Stimulated activated effector memory CD8-positive, alpha-beta T cell treated with anti-CD3 and anti-CD28 coated beads, Interleukin-12 subunit alpha, Interleukin-12 subunit beta, amount 100 ng/mL, for 72 hours (primary cell): Measurements from ENCODE around the gene DPP6.
"Not testable (repeated sequence)": the region's sequence is repeated elsewhere in the genome, so short reads cannot be mapped to it uniquely, and the experiment has no call there.

ENCODE experiments used
- ATAC-seq: fragments of 150-1000 bp; cut with Tn5 transposase; 2 replicates; pipeline ENCODE4 v1.10.0; 2021
- DNase-seq, 2 donors: peaks; one replicate each; pipeline ENCODE4 v3.0.0; 2021 to 2022; ENCODE audit warnings: low spot score in 2 of 2
- H3K27ac Mint-ChIP-seq: one replicate; pipeline ENCODE4 v1.8.0; 2022; ENCODE audit warnings: mild to moderate bottlenecking, mixed read lengths
- H3K36me3 Mint-ChIP-seq: one replicate; pipeline ENCODE4 v1.8.0; 2022; ENCODE audit warnings: mild to moderate bottlenecking, mixed read lengths
- H3K4me1 Mint-ChIP-seq: one replicate; pipeline ENCODE4 v1.8.0; 2022; ENCODE audit warnings: mixed read lengths
- H3K4me3 Mint-ChIP-seq: one replicate; pipeline ENCODE4 v1.8.0; 2022; ENCODE audit warnings: mild to moderate bottlenecking, mixed read lengths
- H3K9me3 Mint-ChIP-seq: one replicate; pipeline ENCODE4 v1.8.0; 2022; ENCODE audit warnings: mixed read lengths

DPP6 gene

DNA sequence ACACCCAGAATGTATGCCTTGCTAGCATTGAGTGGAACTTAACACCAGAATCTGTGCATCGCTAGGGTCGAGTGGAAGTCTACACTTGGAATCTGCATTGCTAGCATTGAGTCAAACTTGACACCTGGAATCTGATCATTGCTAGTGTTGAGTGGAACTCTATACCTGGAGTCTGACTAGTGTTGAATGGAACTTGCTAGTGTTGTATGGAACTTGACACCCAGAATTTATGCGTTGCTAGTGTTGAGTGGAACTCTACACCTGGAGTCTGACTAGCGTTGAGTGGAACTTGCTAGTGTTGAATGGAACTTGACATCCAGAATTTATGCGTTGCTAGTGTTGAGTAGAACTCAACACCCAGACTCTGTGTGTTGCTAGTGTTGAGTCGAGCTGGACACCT is 110.7 kb downstream of the DPP6 start:
- not testable (repeated sequence) for H3K36me3 Mint-ChIP-seq, ATAC-seq, H3K9me3 Mint-ChIP-seq, H3K4me3 Mint-ChIP-seq, H3K4me1 Mint-ChIP-seq, H3K27ac Mint-ChIP-seq, DNase-seq

DNA sequence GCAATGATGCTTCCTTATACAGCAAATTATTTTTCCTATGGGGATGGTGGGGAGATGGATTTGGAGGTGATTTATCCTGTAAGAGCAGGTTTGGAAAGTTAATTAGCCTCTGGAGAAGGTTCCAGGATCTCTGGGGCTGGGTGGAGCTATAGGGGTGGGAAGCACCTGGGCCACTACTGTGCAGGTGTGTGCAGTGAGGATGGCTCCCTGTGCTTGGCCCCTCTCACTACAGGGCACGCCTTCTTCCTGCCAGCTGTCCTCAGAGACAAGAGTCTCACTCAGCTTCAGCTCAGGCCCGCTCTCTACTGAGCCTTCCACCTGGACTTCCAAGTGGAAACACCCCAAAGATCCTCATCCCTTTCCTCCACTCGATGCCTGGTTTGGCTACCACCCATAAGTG is 111.4 kb downstream of the DPP6 start:
- ATAC-seq = peak; percentile 31
- not testable (repeated sequence) for H3K4me1 Mint-ChIP-seq, H3K27ac Mint-ChIP-seq, H3K9me3 Mint-ChIP-seq, H3K36me3 Mint-ChIP-seq, DNase-seq, H3K4me3 Mint-ChIP-seq

DNA sequence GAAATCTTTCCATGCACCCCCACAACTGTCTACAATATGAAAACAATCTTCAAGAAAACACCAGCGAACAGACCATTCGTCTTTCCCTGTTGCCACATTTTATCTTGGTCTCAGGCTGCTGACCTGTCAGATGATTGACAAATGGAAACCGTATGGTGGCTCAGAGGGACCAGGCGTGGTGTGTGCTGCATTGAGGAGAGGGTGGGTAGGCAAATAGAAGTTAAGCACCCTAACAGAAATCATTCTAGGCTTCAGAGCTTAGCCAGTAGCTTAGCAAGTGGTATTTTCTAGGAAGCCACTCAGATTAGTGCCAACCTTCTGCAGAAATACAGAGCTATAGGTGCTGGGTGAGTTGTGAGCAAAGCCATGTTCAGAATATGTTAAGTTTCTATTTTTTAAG is 114.9 kb downstream of the DPP6 start:
- H3K9me3 Mint-ChIP-seq = peaks cover 5% of the 10 kb centered on the region
- no peak overlapping the region for H3K4me3 Mint-ChIP-seq
- no peaks in the 10 kb centered on the region for H3K36me3 Mint-ChIP-seq
- no peak overlapping the region for H3K27ac Mint-ChIP-seq
- H3K4me1 Mint-ChIP-seq = no peaks in the 10 kb centered on the region
- no peak for DNase-seq
- no peak for ATAC-seq

DNA sequence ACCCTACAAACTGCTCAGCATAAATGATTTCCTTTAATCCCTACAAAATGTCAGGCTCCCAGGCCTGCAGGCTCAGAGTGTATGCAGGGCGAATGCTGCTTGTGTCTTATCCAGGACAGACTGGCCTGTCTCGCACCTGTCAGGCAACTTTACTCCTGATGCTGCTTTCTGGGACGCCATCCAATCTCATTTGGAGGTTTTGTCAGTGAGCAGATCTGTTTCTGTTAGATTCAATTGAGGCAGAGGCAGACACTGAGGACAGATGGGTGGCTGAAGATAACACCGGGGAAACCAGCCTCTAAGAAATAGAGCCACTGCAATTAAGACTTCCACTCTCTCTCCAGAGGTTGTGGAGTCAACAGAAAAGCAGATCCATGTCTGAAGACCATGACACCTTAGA is 115.6 kb downstream of the DPP6 start:
- Mint-ChIP-seq H3K36me3 (no peaks in the 10 kb centered on the region), H3K4me1 (no peaks in the 10 kb centered on the region), H3K4me3 (no peak overlapping the region), H3K27ac (no peak overlapping the region), H3K9me3 (peaks cover 5% of the 10 kb centered on the region)
- DNase-seq = no peak
- no peak for ATAC-seq

DNA sequence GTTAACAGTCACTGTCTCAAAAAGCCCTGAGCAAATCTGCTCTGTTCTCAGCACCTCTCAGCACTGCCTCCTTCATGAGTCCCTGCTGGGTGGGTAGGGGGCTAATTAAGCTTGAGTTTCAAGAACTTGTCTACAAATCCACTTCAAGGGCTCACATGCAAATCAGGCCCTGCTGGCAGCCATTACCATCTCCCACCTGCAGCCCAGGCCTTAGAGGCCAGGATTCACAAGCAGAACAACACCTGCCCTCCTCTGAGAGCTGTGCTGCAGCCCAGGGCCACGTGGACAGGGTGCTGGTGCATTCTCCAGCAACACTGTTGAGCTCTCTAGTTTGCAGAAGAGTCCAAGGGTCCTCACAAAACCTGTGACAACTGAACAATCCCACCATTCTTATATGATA is 119.2 kb downstream of the DPP6 start:
- Mint-ChIP-seq H3K4me3 (no peak overlapping the region), H3K4me1 (no peaks in the 10 kb centered on the region), H3K36me3 (no peaks in the 10 kb centered on the region), H3K9me3 (peaks cover 3% of the 10 kb centered on the region), H3K27ac (no peak overlapping the region)
- ATAC-seq (no peak), DNase-seq (no peak)

DNA sequence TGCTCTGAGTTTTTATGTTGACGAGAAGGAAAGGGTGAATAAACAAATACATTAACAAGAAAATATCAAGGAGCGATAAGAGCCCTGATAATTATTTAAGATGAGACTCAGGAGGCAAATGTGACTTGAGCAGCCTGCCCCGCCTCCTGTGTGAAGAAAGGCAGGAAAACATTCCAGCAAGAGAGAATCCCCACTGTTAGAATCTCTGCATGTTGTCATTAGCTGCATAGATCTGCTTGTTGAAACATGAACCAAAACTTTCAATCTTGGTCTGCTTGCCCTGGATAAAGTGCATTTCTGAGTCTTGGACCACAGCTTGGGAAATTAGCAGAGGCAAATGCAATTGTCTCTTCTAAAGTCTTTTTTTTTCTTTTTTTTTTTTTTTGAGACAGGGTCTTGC is 120.0 kb downstream of the DPP6 start:
- H3K9me3 Mint-ChIP-seq = peaks cover 3% of the 10 kb centered on the region
- DNase-seq = no peak
- no peak overlapping the region for H3K4me3 Mint-ChIP-seq
- no peaks in the 10 kb centered on the region for H3K4me1 Mint-ChIP-seq
- ATAC-seq = no peak
- H3K36me3 Mint-ChIP-seq = no peaks in the 10 kb centered on the region
- H3K27ac Mint-ChIP-seq = no peak overlapping the region

DNA sequence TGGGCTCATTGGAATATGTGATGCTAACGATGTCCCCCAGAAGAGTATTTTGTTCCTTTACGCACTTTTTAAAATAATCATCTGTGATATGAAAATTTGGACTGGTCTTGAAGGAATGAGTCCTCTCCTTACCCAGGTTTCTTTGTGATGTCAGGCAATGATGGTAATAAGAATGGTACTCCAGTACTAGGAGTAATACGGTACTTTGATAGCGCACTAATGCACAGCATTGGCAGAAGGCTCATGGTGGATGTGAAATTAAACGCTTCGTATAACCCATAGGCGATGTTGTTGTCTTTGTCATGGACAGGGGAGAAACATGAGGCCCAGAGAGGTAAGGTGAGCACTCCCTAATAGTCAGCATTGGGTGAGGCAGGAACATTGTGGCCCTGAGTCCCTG is 125.4 kb downstream of the DPP6 start:
- ATAC-seq (no peak), DNase-seq (no peak)
- no peak overlapping the region for H3K27ac Mint-ChIP-seq
- H3K4me1 Mint-ChIP-seq = no peaks in the 10 kb centered on the region
- H3K4me3 Mint-ChIP-seq = no peak overlapping the region
- peaks cover 5% of the 10 kb centered on the region for H3K9me3 Mint-ChIP-seq
- no peaks in the 10 kb centered on the region for H3K36me3 Mint-ChIP-seq

DNA sequence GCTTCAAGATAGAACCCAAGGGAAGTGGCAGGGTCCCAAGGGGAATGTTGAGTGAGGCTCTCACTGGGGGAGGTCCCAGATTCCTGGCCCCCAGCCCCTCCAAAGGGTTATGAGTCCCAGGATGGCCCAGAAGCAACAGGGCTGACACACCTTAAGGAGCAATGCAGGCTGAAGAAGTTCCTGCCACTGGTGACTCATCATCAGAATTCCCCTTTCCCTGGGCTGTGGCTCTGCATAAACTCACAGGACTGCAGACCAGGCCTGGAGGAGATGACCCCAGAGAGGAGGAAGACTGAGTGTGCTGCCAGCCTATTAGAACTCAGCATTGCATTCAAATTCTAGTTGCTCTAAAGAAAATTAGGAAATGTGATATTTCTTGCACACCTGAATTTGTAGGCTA is 126.7 kb downstream of the DPP6 start:
- DNase-seq = no peak
- no peaks in the 10 kb centered on the region for H3K4me1 Mint-ChIP-seq
- no peak for ATAC-seq
- no peak overlapping the region for H3K27ac Mint-ChIP-seq
- peaks cover 7% of the 10 kb centered on the region for H3K9me3 Mint-ChIP-seq
- H3K36me3 Mint-ChIP-seq = no peaks in the 10 kb centered on the region
- no peak overlapping the region for H3K4me3 Mint-ChIP-seq

DNA sequence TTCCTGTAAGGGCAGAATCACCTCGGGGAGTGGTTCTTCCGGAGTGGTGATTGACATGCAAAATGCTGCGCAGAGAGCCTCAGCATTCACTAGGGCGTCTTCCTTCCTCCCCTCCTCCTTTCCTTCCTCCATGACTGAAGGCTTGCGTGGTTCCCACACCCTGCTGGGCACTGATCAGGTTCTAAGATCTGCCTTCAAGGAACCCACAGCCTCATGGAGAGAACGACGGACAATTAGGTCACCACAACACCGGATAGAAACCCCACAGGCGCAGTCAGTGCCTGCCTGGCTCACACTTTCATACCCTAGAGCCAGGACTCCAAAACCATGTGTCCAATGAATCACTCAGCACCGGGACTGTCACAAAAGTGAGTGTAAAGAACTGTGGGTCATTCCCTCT is 131.3 kb downstream of the DPP6 start:
- no peaks in the 10 kb centered on the region for H3K4me1 Mint-ChIP-seq
- peaks cover 6% of the 10 kb centered on the region for H3K9me3 Mint-ChIP-seq
- H3K4me3 Mint-ChIP-seq = no peak overlapping the region
- ATAC-seq (no peak), DNase-seq (no peak)
- no peaks in the 10 kb centered on the region for H3K36me3 Mint-ChIP-seq
- H3K27ac Mint-ChIP-seq = no peak overlapping the region

DNA sequence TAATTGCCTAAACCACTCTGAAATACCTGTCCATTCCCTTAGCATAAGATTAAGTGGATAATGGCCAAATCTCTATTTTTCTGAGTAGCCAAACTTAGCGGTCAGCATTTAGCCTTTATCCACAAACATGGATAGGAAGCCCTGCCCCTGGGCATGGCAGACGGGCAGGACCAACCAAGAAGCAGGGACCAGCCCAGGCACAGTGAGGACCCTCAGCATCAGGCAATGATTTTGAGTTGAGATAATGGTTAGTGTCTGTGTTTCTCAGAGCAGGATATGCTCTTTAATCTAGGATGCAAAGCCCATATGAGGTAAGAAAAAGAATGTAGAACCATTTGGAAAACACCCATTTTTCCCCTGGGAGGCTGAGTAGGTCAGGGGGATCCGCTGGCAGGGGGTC is 131.7 kb downstream of the DPP6 start:
- ATAC-seq (no peak), DNase-seq (no peak)
- Mint-ChIP-seq H3K27ac (no peak overlapping the region), H3K36me3 (no peaks in the 10 kb centered on the region), H3K9me3 (peaks cover 5% of the 10 kb centered on the region), H3K4me1 (no peaks in the 10 kb centered on the region), H3K4me3 (no peak overlapping the region)

DNA sequence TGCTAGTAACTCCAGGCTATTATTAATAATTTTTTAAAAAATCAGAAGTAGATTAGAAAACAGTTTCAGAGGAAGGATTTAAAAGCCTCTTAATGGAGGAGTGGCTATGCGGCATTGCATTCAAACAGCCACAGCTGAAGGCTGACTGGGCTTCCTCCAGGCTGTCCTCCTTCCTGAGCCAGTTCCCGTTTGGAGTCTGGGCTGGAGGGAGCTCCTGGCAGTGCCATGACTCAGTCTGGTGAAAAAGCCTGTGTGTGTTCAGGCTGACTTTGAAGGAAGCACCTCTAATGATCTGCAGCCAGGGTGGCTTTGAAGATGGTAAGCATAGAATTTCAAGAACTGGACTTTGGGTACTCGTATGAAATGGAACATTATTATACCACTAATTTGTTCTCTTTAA is 134.6 kb downstream of the DPP6 start:
- Mint-ChIP-seq H3K4me1 (no peaks in the 10 kb centered on the region), H3K27ac (no peak overlapping the region), H3K36me3 (no peaks in the 10 kb centered on the region), H3K4me3 (no peak overlapping the region), H3K9me3 (peaks cover 5% of the 10 kb centered on the region)
- DNase-seq (no peak), ATAC-seq (no peak)

DNA sequence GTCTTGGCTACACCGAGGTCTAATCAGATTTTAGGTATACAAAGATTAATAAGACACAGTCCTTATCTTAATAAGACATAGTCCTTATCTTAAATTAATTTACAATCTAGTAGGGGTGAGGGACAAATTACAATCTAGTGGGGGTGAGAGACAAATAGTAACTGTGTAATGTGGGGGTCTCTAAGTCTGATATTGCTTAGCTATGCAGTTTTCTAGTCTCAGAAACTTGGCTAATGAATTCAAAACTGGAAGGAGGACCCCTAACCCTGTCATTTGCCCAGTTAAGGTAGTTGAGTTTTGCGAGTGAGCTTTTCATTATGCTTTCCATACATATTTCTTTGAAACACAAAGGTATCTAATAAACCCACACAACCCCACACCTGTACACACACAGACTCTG is 136.1 kb downstream of the DPP6 start:
- DNase-seq = no peak
- H3K4me1 Mint-ChIP-seq = no peaks in the 10 kb centered on the region
- H3K27ac Mint-ChIP-seq = no peak overlapping the region
- H3K9me3 Mint-ChIP-seq = no peaks in the 10 kb centered on the region
- no peak overlapping the region for H3K4me3 Mint-ChIP-seq
- ATAC-seq = no peak
- H3K36me3 Mint-ChIP-seq = no peaks in the 10 kb centered on the region

DNA sequence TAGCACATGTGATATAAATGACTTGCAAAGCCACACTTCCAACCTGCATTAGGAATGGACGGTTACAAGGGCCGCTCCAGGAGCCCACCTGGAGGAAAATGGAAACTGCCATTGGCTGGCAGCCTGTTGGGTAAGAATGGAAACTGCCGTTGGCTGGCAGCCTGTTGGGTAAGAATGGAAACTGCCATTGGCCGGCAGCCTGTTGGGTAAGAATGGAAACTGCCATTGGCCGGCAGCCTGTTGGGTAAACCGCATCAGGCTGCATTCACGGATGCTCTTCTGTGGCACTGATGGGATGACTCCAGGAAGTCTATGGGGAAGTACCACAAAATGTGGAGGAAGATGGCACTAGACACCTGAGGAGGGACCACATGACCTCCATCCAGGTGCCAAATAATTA is 143.1 kb downstream of the DPP6 start:
- DNase-seq = no peak
- no peak overlapping the region for H3K4me3 Mint-ChIP-seq
- no peaks in the 10 kb centered on the region for H3K4me1 Mint-ChIP-seq
- no peak overlapping the region for H3K27ac Mint-ChIP-seq
- no peaks in the 10 kb centered on the region for H3K36me3 Mint-ChIP-seq
- H3K9me3 Mint-ChIP-seq = peaks cover 9% of the 10 kb centered on the region
- ATAC-seq = no peak

DNA sequence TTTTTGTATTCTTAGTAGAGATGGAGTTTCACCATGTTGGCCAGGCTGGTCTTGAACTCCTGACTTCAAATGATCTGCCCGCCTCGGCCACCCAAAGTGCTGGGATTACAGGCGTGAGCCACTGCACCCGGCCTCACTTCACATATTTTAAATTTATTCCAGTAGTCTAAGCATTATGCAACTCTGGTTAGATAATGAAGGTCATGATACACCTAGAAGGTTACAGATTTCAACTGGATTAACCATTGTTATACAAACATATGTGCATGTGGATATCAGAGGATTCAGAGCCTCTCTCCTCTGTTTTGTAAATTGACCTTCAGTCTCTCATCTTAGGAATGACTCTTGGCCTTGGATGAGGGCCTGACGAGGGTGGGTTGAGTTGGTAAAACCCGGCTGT is 146.3 kb downstream of the DPP6 start:
- H3K4me3 Mint-ChIP-seq = no peak overlapping the region
- ATAC-seq = no peak

DNA sequence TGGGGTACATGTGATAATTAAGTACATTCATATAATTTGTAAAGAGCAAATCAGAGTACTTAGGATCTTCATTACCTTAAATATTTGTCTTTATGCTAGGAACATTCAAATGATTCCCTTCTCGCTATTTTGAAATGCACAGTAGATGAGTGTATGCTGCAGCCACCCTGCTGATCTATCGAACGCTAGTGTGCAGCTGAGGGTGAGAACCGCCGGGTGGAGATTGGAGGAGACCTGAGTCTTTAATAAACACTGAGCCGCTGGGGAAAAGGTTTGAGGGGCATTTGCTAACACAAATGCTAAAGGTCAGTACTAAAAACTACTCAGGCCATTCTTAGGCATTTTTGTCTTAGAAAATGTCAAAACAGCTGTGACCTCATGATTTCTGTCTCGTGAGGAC is 148.0 kb downstream of the DPP6 start:
- DNase-seq = no peak
- Mint-ChIP-seq H3K4me3 (no peak overlapping the region), H3K27ac (no peak overlapping the region), H3K4me1 (no peaks in the 10 kb centered on the region), H3K36me3 (no peaks in the 10 kb centered on the region), H3K9me3 (peaks cover 9% of the 10 kb centered on the region)
- ATAC-seq = no peak

More for the DNA sequence above, 146.3 kb downstream of the DPP6 start:
- H3K27ac Mint-ChIP-seq = no peak overlapping the region
- H3K9me3 Mint-ChIP-seq = peaks cover 9% of the 10 kb centered on the region
- no peak for DNase-seq
- no peaks in the 10 kb centered on the region for H3K36me3 Mint-ChIP-seq
- H3K4me1 Mint-ChIP-seq = no peaks in the 10 kb centered on the region

DNA sequence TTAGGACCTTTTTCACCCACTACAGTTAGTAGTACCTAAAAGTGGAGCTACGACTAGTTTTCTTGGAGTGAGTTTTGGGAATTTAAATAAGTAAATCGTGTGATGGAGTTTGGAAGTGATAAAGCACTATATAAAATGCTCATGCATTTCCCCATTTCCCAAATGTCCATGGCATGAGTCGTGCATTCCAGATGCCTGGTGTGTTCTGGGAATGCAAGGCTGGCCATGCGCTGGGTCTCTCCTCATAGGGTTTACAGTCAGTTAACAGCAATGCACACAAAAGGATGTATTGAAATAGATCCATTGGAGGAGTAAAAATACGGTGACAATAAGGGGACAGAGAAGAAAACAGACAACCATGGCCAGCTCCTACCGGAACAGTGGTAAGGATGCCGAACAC is 149.8 kb downstream of the DPP6 start:
- Mint-ChIP-seq H3K9me3 (no peaks in the 10 kb centered on the region), H3K27ac (no peak overlapping the region), H3K4me1 (no peaks in the 10 kb centered on the region), H3K36me3 (no peaks in the 10 kb centered on the region), H3K4me3 (no peak overlapping the region)
- DNase-seq (no peak), ATAC-seq (no peak)

DNA sequence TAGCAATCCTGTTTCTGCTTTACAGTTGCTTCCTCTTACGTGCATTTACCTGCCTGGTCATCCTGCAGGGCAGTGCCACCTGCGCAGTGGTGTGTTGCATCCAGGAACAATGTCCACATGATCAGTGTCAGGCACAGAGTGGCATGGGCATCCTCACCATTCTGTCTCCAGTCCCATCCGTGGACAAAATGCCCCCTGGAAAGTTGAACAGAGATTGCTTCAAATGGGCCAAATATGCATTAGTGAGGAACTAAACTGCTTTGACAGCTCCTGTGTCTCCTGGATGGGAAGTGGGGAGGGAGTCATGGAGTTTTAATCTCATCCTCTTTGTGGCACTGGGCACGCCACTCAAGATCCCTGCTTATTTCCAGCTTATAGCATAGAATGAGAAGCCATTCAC is 151.8 kb downstream of the DPP6 start:
- Mint-ChIP-seq H3K27ac (no peak overlapping the region), H3K4me1 (no peaks in the 10 kb centered on the region), H3K9me3 (no peaks in the 10 kb centered on the region), H3K4me3 (no peak overlapping the region), H3K36me3 (no peaks in the 10 kb centered on the region)
- ATAC-seq = no peak
- no peak for DNase-seq
